H1 (cell line): Measurements from ENCODE around the gene CIT. TPM values are rescaled to one million over a fixed set of nuclear protein-coding genes. Genes with fewer than 3 reads are reported as not detected.

Experiments
- CTCF ChIA-PET: fragments of 300-600 bp; sonication (Branson Sonifier 250); formaldehyde crosslinking; loops from one replicate; lab custom pipeline; 2021; ENCODE audit not compliant: partially characterized antibody; lab: Charles Lee
- POLR2A ChIA-PET: fragments of 300-600 bp; sonication (Branson Sonifier 250); formaldehyde crosslinking; loops from one replicate; lab custom pipeline; 2021; ENCODE audit warnings: inconsistent platforms; ENCODE audit not compliant: partially characterized antibody; lab: Charles Lee
- DNase-seq, 2 experiments: peaks; one replicate each; pipeline versions ENCODE4 v3.0.0 to v3.0.0-alpha.2; 2010 to 2022; ENCODE audit warnings: low spot score in 2 of 2, low read depth in 1 of 2, mixed read lengths in 1 of 2
- FAIRE-seq: peaks from 2 replicates; lab custom pipeline; 2011; peaks lifted over from hg19 to GRCh38; lab: Jason Lieb, UNC
- H2AFZ ChIP-seq: 2 replicates; pipeline ENCODE4 v1.8.1; 2012; ENCODE audit warnings: low read length, inconsistent platforms
- H2AK5ac ChIP-seq: 2 replicates; pipeline ENCODE4 v1.6.1; 2013; ENCODE audit warnings: low read depth, low read length
- H2BK120ac ChIP-seq: replicated peaks from 2 replicates; pipeline ENCODE3; 2013; ENCODE audit warnings: low read depth, low read length, inconsistent platforms
- H2BK12ac ChIP-seq: 2 replicates; pipeline ENCODE4 v1.6.1; 2013; ENCODE audit warnings: low read depth, low read length
- H2BK15ac ChIP-seq: 2 replicates; pipeline ENCODE4 v1.6.1; 2013; ENCODE audit warnings: low read length
- H2BK20ac ChIP-seq: 2 replicates; pipeline ENCODE4 v1.6.1; 2013; ENCODE audit warnings: low read length
- H2BK5ac ChIP-seq: 2 replicates; pipeline ENCODE4 v1.6.1; 2013; ENCODE audit warnings: low read depth, low read length
- H3K14ac ChIP-seq: 2 replicates; pipeline ENCODE4 v1.6.1; 2013; ENCODE audit warnings: inconsistent platforms; ENCODE audit not compliant: insufficient read length
- H3K18ac ChIP-seq: 2 replicates; pipeline ENCODE4 v1.6.1; 2013; ENCODE audit warnings: low read length; ENCODE audit errors: extremely low read depth
- H3K23ac ChIP-seq: 2 replicates; pipeline ENCODE4 v1.6.1; 2013; ENCODE audit warnings: inconsistent platforms; ENCODE audit not compliant: insufficient read length
- H3K23me2 ChIP-seq: 2 replicates; pipeline ENCODE4 v1.6.1; 2013; ENCODE audit warnings: low read depth, low read length
- H3K27ac ChIP-seq: 2 replicates; pipeline ENCODE4 v1.6.1; 2011; ENCODE audit warnings: low read depth, low read length, inconsistent platforms
- H3K27me3 ChIP-seq, 4 experiments: replicated peaks in 1 of 4; 1 replicate in 1 of 4; 2 replicates in 3 of 4; pipeline versions ENCODE4 v1.6.1 to v1.8.1; 2011 to 2013; ENCODE audit warnings: low read length in 3 of 4, mild to moderate bottlenecking in 3 of 4, inconsistent platforms in 2 of 4, mixed read lengths in 2 of 4, moderate library complexity in 1 of 4; ENCODE audit not compliant: control insufficient read depth in 3 of 4, insufficient read depth in 3 of 4; ENCODE audit errors: extremely low read depth in 1 of 4
- H3K36me3 ChIP-seq, 4 experiments: 2 replicates each; pipeline versions ENCODE4 v1.6.1 to v1.8.1; 2011 to 2013; ENCODE audit warnings: mild to moderate bottlenecking in 4 of 4, low read length in 3 of 4, moderate library complexity in 2 of 4, control low read depth in 1 of 4, inconsistent platforms in 1 of 4; ENCODE audit not compliant: insufficient read depth in 4 of 4, control insufficient read depth in 2 of 4
- H3K4ac ChIP-seq: replicated peaks from 2 replicates; pipeline ENCODE3; 2013; ENCODE audit warnings: low read length, low read depth, mixed read lengths, inconsistent platforms; ENCODE audit not compliant: insufficient read length
- H3K4me1 ChIP-seq, 4 experiments: replicated peaks in 1 of 4; 1 replicate in 1 of 4; 2 replicates in 3 of 4; pipeline versions ENCODE4 v1.6.1 to v1.8.1; 2011 to 2013; ENCODE audit warnings: low read length in 3 of 4, inconsistent platforms in 2 of 4, mixed read lengths in 1 of 4; ENCODE audit not compliant: insufficient read depth in 4 of 4, control insufficient read depth in 3 of 4
- H3K4me2 ChIP-seq, 2 experiments: 2 replicates each; pipeline versions ENCODE4 v1.6.1 to v1.8.1; 2011 to 2013; ENCODE audit warnings: low read depth in 2 of 2, low read length in 2 of 2, control low read depth in 1 of 2, inconsistent platforms in 1 of 2, mild to moderate bottlenecking in 1 of 2; ENCODE audit not compliant: insufficient read depth in 1 of 2
- H3K4me3 ChIP-seq, 4 experiments: fragments of 200-600, 300-600 bp in 1 of 4; sonication (generic), shearing (Covaris generic), sonication (Bioruptor Twin) in 1 of 4; 2 replicates each; pipeline versions ENCODE4 v1.5.1 to v1.8.1; 2011 to 2016; ENCODE audit warnings: low read length in 4 of 4, low read depth in 3 of 4, control low read depth in 2 of 4, inconsistent platforms in 2 of 4, mild to moderate bottlenecking in 2 of 4, mixed read lengths in 1 of 4, moderate library complexity in 1 of 4; ENCODE audit not compliant: insufficient read depth in 2 of 4; ENCODE audit errors: extremely low read depth in 1 of 4
- H3K56ac ChIP-seq: replicated peaks from 2 replicates; pipeline ENCODE3; 2013; ENCODE audit warnings: low read depth, mild to moderate bottlenecking, mixed read lengths, low read length, inconsistent platforms; ENCODE audit not compliant: insufficient read length
- H3K79me1 ChIP-seq: 2 replicates; pipeline ENCODE4 v1.6.1; 2013; ENCODE audit warnings: low read depth, low read length, control low read depth
- H3K79me2 ChIP-seq, 2 experiments: 2 replicates each; pipeline versions ENCODE4 v1.6.1 to v1.8.1; 2012 to 2013; ENCODE audit warnings: low read length in 2 of 2, mild to moderate bottlenecking in 2 of 2, inconsistent platforms in 1 of 2; ENCODE audit not compliant: insufficient read depth in 2 of 2, control insufficient read depth in 1 of 2
- H3K9ac ChIP-seq, 4 experiments: replicated peaks in 1 of 4; 1 replicate in 1 of 4; 2 replicates in 3 of 4; pipeline versions ENCODE4 v1.6.1 to v1.8.1; 2011 to 2013; ENCODE audit warnings: low read depth in 3 of 4, low read length in 3 of 4, control low read depth in 2 of 4, mild to moderate bottlenecking in 2 of 4, moderate library complexity in 2 of 4, inconsistent platforms in 1 of 4; ENCODE audit errors: extremely low read depth in 1 of 4
- H3K9me3 ChIP-seq, 2 experiments: 2 replicates each; pipeline versions ENCODE4 v1.6.1 to v1.8.1; 2012 to 2013; ENCODE audit warnings: mild to moderate bottlenecking in 2 of 2, moderate library complexity in 2 of 2, control low read depth in 1 of 2, inconsistent platforms in 1 of 2, low read depth in 1 of 2, low read length in 1 of 2, mixed read lengths in 1 of 2; ENCODE audit not compliant: insufficient read depth in 2 of 2
- H4K20me1 ChIP-seq, 2 experiments: replicated peaks in 1 of 2; 2 replicates each; pipeline versions ENCODE3 to v1.8.1; 2011 to 2013; ENCODE audit warnings: inconsistent platforms in 2 of 2, low read length in 2 of 2, mild to moderate bottlenecking in 1 of 2; ENCODE audit not compliant: insufficient read depth in 2 of 2, control insufficient read depth in 1 of 2
- H4K5ac ChIP-seq: 2 replicates; pipeline ENCODE4 v1.6.1; 2013; ENCODE audit warnings: low read length, low read depth, mixed read lengths, inconsistent platforms; ENCODE audit not compliant: insufficient read length
- H4K8ac ChIP-seq: 2 replicates; pipeline ENCODE4 v1.8.0; 2013; ENCODE audit warnings: mild to moderate bottlenecking, moderate library complexity, low read length, inconsistent platforms; ENCODE audit not compliant: insufficient read depth; ENCODE audit errors: extremely low read depth
- H4K91ac ChIP-seq: replicated peaks from 2 replicates; pipeline ENCODE3; 2013; ENCODE audit warnings: low read length, mixed read lengths, inconsistent platforms; ENCODE audit not compliant: insufficient read length
- BCL11A ChIP-seq, 2 experiments: IDR thresholded peaks; one replicate each; pipeline ENCODE4 v1.6.1; 2011; ENCODE audit warnings: low read depth in 2 of 2, low read length in 2 of 2, mild to moderate bottlenecking in 2 of 2
- CBX5 ChIP-seq: fragments of 300-800, 300-1000 bp; sonication (generic); IDR thresholded peaks from 2 replicates; pipeline ENCODE4 v1.7.1; 2016; ENCODE audit warnings: antibody characterized with exemption, low read length, low read depth
- EGR1 ChIP-seq: IDR thresholded peaks from 2 replicates; pipeline ENCODE4 v1.6.1; 2011; ENCODE audit warnings: low read depth, low read length, borderline replicate concordance
- EP300 ChIP-seq, 2 experiments: IDR thresholded peaks; 1 replicate in 1 of 2; 2 replicates in 1 of 2; pipeline ENCODE4 v1.6.1; 2011 to 2012; ENCODE audit warnings: low read depth in 2 of 2, low read length in 2 of 2, mild to moderate bottlenecking in 2 of 2, borderline replicate concordance in 1 of 2, inconsistent platforms in 1 of 2, moderate library complexity in 1 of 2
- FOSL1 ChIP-seq: IDR thresholded peaks from 2 replicates; pipeline ENCODE4 v1.6.1; 2011; ENCODE audit warnings: mild to moderate bottlenecking, low read depth, low read length, moderate library complexity; ENCODE audit not compliant: insufficient read depth
- GTF2F1 ChIP-seq: IDR thresholded peaks from 2 replicates; pipeline ENCODE4 v1.6.1; 2012; ENCODE audit warnings: low read depth, low read length, improper control_type of control experiment, borderline replicate concordance
- KDM4A ChIP-seq: IDR thresholded peaks from one replicate; pipeline ENCODE4 v1.7.1; 2012; ENCODE audit warnings: low read depth, mild to moderate bottlenecking, moderate library complexity, low read length, inconsistent platforms; ENCODE audit not compliant: severe bottlenecking
- POLR2AphosphoS5 ChIP-seq: IDR thresholded peaks from 2 replicates; pipeline ENCODE4 v1.6.1; 2011; ENCODE audit warnings: low read depth, low read length
- SP4 ChIP-seq: IDR thresholded peaks from 2 replicates; pipeline ENCODE4 v1.6.1; 2012; ENCODE audit warnings: low read length, inconsistent platforms
- SUZ12 ChIP-seq: fragments of 200-600 bp; sonication (generic); IDR thresholded peaks from 2 replicates; pipeline ENCODE4 v1.6.1; 2012; ENCODE audit warnings: mild to moderate bottlenecking, inconsistent platforms, low read length, moderate library complexity, mixed read lengths
- TBP ChIP-seq: IDR thresholded peaks from 2 replicates; pipeline ENCODE4 v1.6.1; 2011; ENCODE audit warnings: low read depth, low read length, improper control_type of control experiment
- TCF12 ChIP-seq: IDR thresholded peaks from 2 replicates; pipeline ENCODE4 v1.6.1; 2011; ENCODE audit warnings: low read depth, mild to moderate bottlenecking, low read length
- polyA plus RNA-seq, 7 experiments: library from polyadenylated mRNA; depleted of rRNA in 3 of 7; stranded (reverse) in 5 of 7; unstranded in 2 of 7; fragments of >200 nt in 5 of 7; fragments of 200-250 nt in 2 of 7; gene quantifications; 1 replicate in 5 of 7; 2 replicates in 1 of 7; 4 replicates in 1 of 7; pipeline versions ENCODE4 v1.2.1 to v1.2.3, GENCODE V29; 2011 to 2013; ENCODE audit warnings: missing spikeins in 2 of 7, mixed read lengths in 2 of 7
- total RNA-seq: library from RNA; stranded (reverse); fragmentation: NEBNext Ultra II Directional; extraction: Animal tissue kit (Norgen Biotek cat#: 25700); gene quantifications from 2 replicates; pipeline ENCODE4 v1.2.1, GENCODE V29; 2021

CIT gene
- total and polyA plus RNA-seq, 2 of the 8 experiments (the other 6 are each of a cell fraction or from before 2014, with no cell fraction given) = 17.1 to 60.9 TPM

DNA sequence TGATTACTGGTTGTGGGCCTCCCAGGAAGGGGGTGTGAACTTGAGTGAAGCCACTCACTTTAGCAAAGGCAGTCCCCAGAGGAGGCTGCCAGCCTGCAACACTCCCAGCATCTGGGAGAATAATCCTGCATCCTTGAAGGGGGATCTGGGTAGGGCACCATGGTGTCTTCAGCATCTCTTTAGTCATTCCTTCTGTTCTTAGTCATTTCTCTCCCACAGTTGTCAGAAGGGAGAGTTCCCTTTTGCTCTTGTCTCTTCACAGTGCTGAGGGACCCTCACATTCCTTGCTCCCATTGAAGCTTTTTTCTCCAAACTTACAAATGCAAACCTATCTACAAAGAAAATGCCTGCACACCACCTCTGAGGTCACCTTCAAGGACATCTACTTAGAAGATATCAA is 48.1 kb upstream of the CIT start:
- H3K9me3 ChIP-seq = peaks cover under 1 to 2% of the 10 kb centered on the region in 2 experiments; a peak in 1 of 4 replicates
- H4K5ac ChIP-seq = no peak overlapping the region
- no peak overlapping the region for H3K4me3 ChIP-seq
- no peaks in the 10 kb centered on the region for H3K79me2 ChIP-seq
- TF ChIP-seq KDM4A (no peak), GTF2F1 (no peak), EP300 (IDR thresholded peaks at IDR 0.05; ENCODE audit: borderline replicate concordance in 1 of 2, low read depth in 2 of 2, low read length in 2 of 2) (no peak), TCF12 (no peak), FOSL1 (no peak), POLR2AphosphoS5 (no peak), CBX5 (no peak), EGR1 (no peak), SP4 (no peak), TBP (no peak), SUZ12 (no peak), BCL11A (IDR thresholded peaks at IDR 0.05; ENCODE audit: low read depth in 2 of 2, low read length in 2 of 2) (no peak)
- H3K9ac ChIP-seq = no peak overlapping the region
- H3K23me2 ChIP-seq = no peaks in the 10 kb centered on the region
- no peak overlapping the region for H3K14ac ChIP-seq
- no peak overlapping the region for H2BK120ac ChIP-seq
- no peaks in the 10 kb centered on the region for H3K79me1 ChIP-seq
- H4K20me1 ChIP-seq = no peaks in the 10 kb centered on the region
- no peak overlapping the region for H2BK5ac ChIP-seq
- no peak for FAIRE-seq
- H3K36me3 ChIP-seq = no peaks in the 10 kb centered on the region
- H2BK12ac ChIP-seq = no peak overlapping the region
- H3K4ac ChIP-seq = no peak overlapping the region
- H3K27ac ChIP-seq = no peak overlapping the region
- no peak for DNase-seq
- POLR2A ChIA-PET = no interaction called here
- CTCF ChIA-PET = no interaction called here
- no peak overlapping the region for H2BK15ac ChIP-seq
- no peak overlapping the region for H3K56ac ChIP-seq
- H3K4me1 ChIP-seq = no peaks in the 10 kb centered on the region
- H4K8ac ChIP-seq = no peak overlapping the region
- no peak overlapping the region for H2AFZ ChIP-seq
- no peaks in the 10 kb centered on the region for H3K27me3 ChIP-seq
- H4K91ac ChIP-seq = no peak overlapping the region
- H2BK20ac ChIP-seq = no peak overlapping the region
- H3K4me2 ChIP-seq = no peak overlapping the region
- no peak overlapping the region for H3K23ac ChIP-seq
- no peak overlapping the region for H3K18ac ChIP-seq
- no peak overlapping the region for H2AK5ac ChIP-seq
